ENCODE measurements around the gene EIF5AL1. TPM values are rescaled to one million over a fixed set of nuclear protein-coding genes. Genes with fewer than 3 reads are reported as not detected.
"Not testable (repeated sequence)": the region's sequence is repeated elsewhere in the genome, so short reads cannot be mapped to it uniquely, and the experiment has no call there.

EIF5AL1 gene
- total and polyA plus RNA-seq, 10 of the 15 experiments (the other 5 are each of a cell fraction or from before 2014, with no cell fraction given), result 0.02 to 8.3 (median 0.45) TPM; not detected in 1

- TF ChIP-seq NBN (IDR thresholded peaks at IDR 0.05) (no peak), JUNB (IDR thresholded peaks at IDR 0.05) (no peak), ZNF384 (IDR thresholded peaks at IDR 0.05; ENCODE audit: borderline replicate concordance, low read depth, low read length) (no peak), ZBTB11 (CRISPR knock-in tag; IDR thresholded peaks at IDR 0.05) (no peak), CBFB (IDR thresholded peaks at IDR 0.05; ENCODE audit: low read depth) (no peak), ZNF207 (IDR thresholded peaks at IDR 0.05; ENCODE audit: borderline replicate concordance) (no peak), BMI1 (IDR thresholded peaks at IDR 0.05; ENCODE audit: borderline replicate concordance) (no peak), SIN3A (IDR thresholded peaks at IDR 0.05; ENCODE audit: low read depth, low read length) (no peak)
Observed at GRCh38 chr10:79542626-79543025, 30.3 kb downstream of the EIF5AL1 start (continued).

GRCh38 chr10:79544408-79544807 is 32.1 kb downstream of the EIF5AL1 start:
- H2AFZ ChIP-seq (ENCODE audit: control insufficient read depth, low read depth, low read length); H3K9ac ChIP-seq (ENCODE audit: control insufficient read depth, insufficient read depth, low read length); CTCF ChIA-PET; H3K36me3 ChIP-seq (ENCODE audit: control insufficient read depth in 2 of 2, insufficient read depth in 2 of 2, low read length in 1 of 2); H4K20me1 ChIP-seq (ENCODE audit: control insufficient read depth, insufficient read depth); H3K79me2 ChIP-seq (ENCODE audit: control insufficient read depth, insufficient read depth, low read length); RAD21 ChIA-PET (ENCODE audit: unreplicated experiment); H3K4me3 ChIP-seq; SMC1A ChIA-PET (ENCODE audit: uncharacterized antibody, unreplicated experiment); POLR2A ChIA-PET; intact Hi-C loops (cut with micrococcal nuclease; ENCODE audit: unreplicated experiment); H3K9me3 ChIP-seq (replicated peaks; ENCODE audit: control insufficient read depth, insufficient read depth, low read length); DNase-seq (ENCODE audit: low read depth, low spot score); H3K27ac ChIP-seq (ENCODE audit: control insufficient read depth, insufficient read depth); ATAC-seq; H3K27me3 ChIP-seq (replicated peaks in 1 of 2; ENCODE audit: control insufficient read depth in 2 of 2, insufficient read depth in 2 of 2, low read length in 1 of 2); H3K4me1 ChIP-seq (ENCODE audit: control insufficient read depth, insufficient read depth, low read length); BruUV-seq (replicated peaks); FAIRE-seq; H3K4me2 ChIP-seq (ENCODE audit: control insufficient read depth, insufficient read depth): not testable (repeated sequence)
- 55% methylated on average over 3 of the region's 3 CpGs for WGBS (ENCODE audit: insufficient coverage, insufficient replicate concordance, low lambda C conversion rate, missing lambda C conversion rate)
- in situ Hi-C loops (cut with MboI), result loop anchor here (25.0 kb wide), 1 partner anchor 693 kb away; no protein-coding TSS in a partner anchor

- H3K9me3 ChIP-seq (replicated peaks; ENCODE audit: control insufficient read depth, insufficient read depth, low read length); H4K20me1 ChIP-seq (ENCODE audit: control insufficient read depth, insufficient read depth); H3K27ac ChIP-seq (ENCODE audit: control insufficient read depth, insufficient read depth); intact Hi-C loops (cut with micrococcal nuclease; ENCODE audit: unreplicated experiment); RAD21 ChIA-PET (ENCODE audit: unreplicated experiment); H3K27me3 ChIP-seq (replicated peaks in 1 of 2; ENCODE audit: control insufficient read depth in 2 of 2, insufficient read depth in 2 of 2, low read length in 1 of 2); H3K4me1 ChIP-seq (ENCODE audit: control insufficient read depth, insufficient read depth, low read length); BruUV-seq (replicated peaks); CTCF ChIA-PET; H3K4me3 ChIP-seq; H3K36me3 ChIP-seq (ENCODE audit: control insufficient read depth in 2 of 2, insufficient read depth in 2 of 2, low read length in 1 of 2); ATAC-seq; FAIRE-seq; DNase-seq (ENCODE audit: low read depth, low spot score); H2AFZ ChIP-seq (ENCODE audit: control insufficient read depth, low read depth, low read length); H3K4me2 ChIP-seq (ENCODE audit: control insufficient read depth, insufficient read depth); H3K9ac ChIP-seq (ENCODE audit: control insufficient read depth, insufficient read depth, low read length); H3K79me2 ChIP-seq (ENCODE audit: control insufficient read depth, insufficient read depth, low read length); SMC1A ChIA-PET (ENCODE audit: uncharacterized antibody, unreplicated experiment): not testable (repeated sequence)
- 11% methylated on average over 3 of the region's 3 CpGs for WGBS (ENCODE audit: insufficient coverage, insufficient replicate concordance, low lambda C conversion rate, missing lambda C conversion rate)
- POLR2A ChIA-PET, result interaction anchor here (0.6 kb wide), 1 partner anchor 103 kb away, joined by 10 read pairs; no protein-coding TSS in a partner anchor
- in situ Hi-C loops (cut with MboI), result loop anchor here (25.0 kb wide), 1 partner anchor 692 kb away; no protein-coding TSS in a partner anchor
Observed at GRCh38 chr10:79544926-79545659, 32.8 kb downstream of the EIF5AL1 start.
